MCF 10A (cell line): ENCODE results near the gene C3orf80. TPM values are rescaled to one million over a fixed set of nuclear protein-coding genes. Genes with fewer than 3 reads are reported as not detected.

Experiments
- BruUV-seq: library from RNA; stranded (reverse); fragments of 400-500 nt; replicated peaks from 2 replicates; lab custom pipeline; 2021; lab: Mats Ljungman, UMichigan
- CTCF ChIA-PET: fragments of 300-600 bp; sonication (Branson Sonifier 250); formaldehyde crosslinking; extraction: SDS; loops from one replicate; lab custom pipeline; 2021; ENCODE audit warnings: antibody characterized with exemption, inconsistent platforms; lab: Yijun Ruan, JAX
- POLR2A ChIA-PET: fragments of 300-600, 350-650 bp; sonication (Branson Sonifier 250); formaldehyde crosslinking; extraction: SDS; loops from one replicate; lab custom pipeline; 2020; ENCODE audit warnings: antibody characterized with exemption, inconsistent platforms; lab: Yijun Ruan, JAX
- DNase-seq: peaks from one replicate; pipeline ENCODE4 v3.0.0-alpha.2; 2018; ENCODE audit not compliant: unreplicated experiment
- H3K27ac Mint-ChIP-seq: one replicate; pipeline ENCODE4 v1.8.0; 2022; ENCODE audit warnings: mild to moderate bottlenecking, low read depth, mixed read lengths; ENCODE audit not compliant: unreplicated experiment
- H3K27me3 Mint-ChIP-seq: one replicate; pipeline ENCODE4 v1.8.0; 2022; ENCODE audit warnings: mixed read lengths; ENCODE audit not compliant: insufficient read depth, unreplicated experiment
- H3K36me3 Mint-ChIP-seq: one replicate; pipeline ENCODE4 v1.8.0; 2022; ENCODE audit warnings: mild to moderate bottlenecking, moderate library complexity, mixed read lengths; ENCODE audit not compliant: insufficient read depth, unreplicated experiment
- H3K4me1 Mint-ChIP-seq: one replicate; pipeline ENCODE4 v1.8.0; 2022; ENCODE audit warnings: mixed read lengths; ENCODE audit not compliant: insufficient read depth, unreplicated experiment
- H3K4me3 Mint-ChIP-seq: one replicate; pipeline ENCODE4 v1.8.0; 2022; ENCODE audit warnings: mild to moderate bottlenecking, moderate library complexity, mixed read lengths; ENCODE audit not compliant: unreplicated experiment
- H3K9me3 Mint-ChIP-seq: one replicate; pipeline ENCODE4 v1.8.0; 2022; ENCODE audit warnings: mixed read lengths; ENCODE audit not compliant: unreplicated experiment
- CTCF ChIP-seq: fragments of 200-600 bp; IDR thresholded peaks from one replicate; pipeline ENCODE4 v1.8.0; 2022; ENCODE audit warnings: antibody characterized with exemption, mild to moderate bottlenecking; ENCODE audit not compliant: unreplicated experiment
- intact Hi-C: fragments of 100-400 bp; cut with micrococcal nuclease; formaldehyde crosslinking; loops from 2 replicates; pipeline ENCODE4 v1.14.1; 2022
- total RNA-seq: library from RNA; stranded (reverse); gene quantifications from 2 replicates; pipeline ENCODE4 v1.2.3, GENCODE V29; 2022

The C3orf80 gene
- total RNA-seq, 1 experiment from 2014 or later = 0.28 TPM

GRCh38 chr3:160194438-160194837 lies 30.8 kb upstream of the C3orf80 start:
- CTCF ChIA-PET = no interaction called here
- POLR2A ChIA-PET = no interaction called here
- H3K27ac Mint-ChIP-seq = no peak overlapping the region
- H3K27me3 Mint-ChIP-seq = no peaks in the 10 kb centered on the region
- H3K9me3 Mint-ChIP-seq = no peaks in the 10 kb centered on the region
- no TSS peak for BruUV-seq
- no peak overlapping the region for H3K4me3 Mint-ChIP-seq
- intact Hi-C loops = no loop called here
- no peak for DNase-seq
- no peaks in the 10 kb centered on the region for H3K36me3 Mint-ChIP-seq
- no peaks in the 10 kb centered on the region for H3K4me1 Mint-ChIP-seq
- no peak for TF ChIP-seq CTCF

GRCh38 chr3:160195106-160195505 lies 30.1 kb upstream of the C3orf80 start:
- BruUV-seq = no TSS peak
- POLR2A ChIA-PET = no interaction called here
- Mint-ChIP-seq H3K4me1 (no peaks in the 10 kb centered on the region), H3K36me3 (no peaks in the 10 kb centered on the region), H3K27ac (no peak overlapping the region), H3K4me3 (no peak overlapping the region), H3K9me3 (no peaks in the 10 kb centered on the region), H3K27me3 (no peaks in the 10 kb centered on the region)
- no peak for DNase-seq
- intact Hi-C loops = no loop called here
- CTCF ChIA-PET = interaction anchor here (0.7 to 1.0 kb wide), 2 partner anchors 163 to 263 kb away, joined by 3 to 4 read pairs; no protein-coding TSS in a partner anchor
- TF ChIP-seq CTCF = no peak

- CTCF ChIA-PET = interaction anchor here (0.5 to 1.8 kb wide), 6 partner anchors 9 to 164 kb away, joined by 3 to 9 read pairs (median 4); no protein-coding TSS in a partner anchor
- H3K36me3 Mint-ChIP-seq = no peaks in the 10 kb centered on the region
- intact Hi-C loops = no loop called here
- TF ChIP-seq CTCF = no peak
- H3K4me3 Mint-ChIP-seq = no peak overlapping the region
- no TSS peak for BruUV-seq
- no peaks in the 10 kb centered on the region for H3K4me1 Mint-ChIP-seq
- POLR2A ChIA-PET = no interaction called here
- H3K9me3 Mint-ChIP-seq = no peaks in the 10 kb centered on the region
- H3K27ac Mint-ChIP-seq = no peak overlapping the region
- DNase-seq = peak; percentile 10
- H3K27me3 Mint-ChIP-seq = no peaks in the 10 kb centered on the region
Measured at GRCh38 chr3:160196511-160197104, 28.6 kb upstream of the C3orf80 start.

GRCh38 chr3:160199108-160199507 lies 26.1 kb upstream of the C3orf80 start:
- Mint-ChIP-seq H3K9me3 (no peaks in the 10 kb centered on the region), H3K4me1 (no peaks in the 10 kb centered on the region), H3K36me3 (no peaks in the 10 kb centered on the region), H3K27me3 (no peaks in the 10 kb centered on the region), H3K27ac (no peak overlapping the region), H3K4me3 (no peak overlapping the region)
- no peak for TF ChIP-seq CTCF
- intact Hi-C loops = no loop called here
- ChIA-PET POLR2A (interaction anchor here (0.6 kb wide), 1 partner anchor 136 kb away, joined by 7 read pairs; no protein-coding TSS in a partner anchor), CTCF (interaction anchor here (1.1 to 1.4 kb wide), 2 partner anchors 36 to 50 kb away, joined by 3 to 4 read pairs; no protein-coding TSS in a partner anchor)
- no TSS peak for BruUV-seq
- DNase-seq = no peak
